Measurements from ENCODE around the gene ZNF580. TPM values are rescaled to one million over a fixed set of nuclear protein-coding genes. Genes with fewer than 3 reads are reported as not detected.

Gene ZNF580
- total RNA-seq, 1 donor from 2014 or later, result 81.2 TPM

DNA sequence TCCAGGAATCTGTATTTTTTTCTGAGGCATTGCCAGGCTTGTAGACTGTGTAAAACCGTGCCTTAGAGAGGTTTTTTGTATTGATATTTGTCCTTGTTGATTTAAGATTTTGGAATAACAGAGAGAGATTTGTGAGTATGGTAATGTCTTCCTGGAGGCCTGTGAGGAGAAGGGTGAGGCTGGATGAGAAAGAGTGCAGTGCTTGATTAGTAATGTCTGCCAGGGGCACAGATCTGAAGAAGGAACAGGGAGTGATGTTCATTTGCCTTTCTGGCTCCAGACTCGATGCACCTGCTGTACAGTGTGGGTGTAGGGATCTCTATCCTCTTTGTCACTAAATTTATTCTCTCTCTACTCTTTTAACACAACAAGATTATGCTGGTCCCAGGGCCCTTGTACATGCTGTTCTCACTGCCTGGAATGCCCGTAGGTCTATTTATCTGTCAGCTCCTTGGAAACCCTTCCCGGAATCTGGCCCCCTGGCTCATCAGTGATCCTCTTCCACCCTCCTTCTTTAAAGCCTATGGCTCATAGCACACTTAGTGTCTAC is 45.7 kb upstream of the ZNF580 start:
- no peak overlapping the region for H3K27ac Mint-ChIP-seq
- DNase-seq, result no peak
- no peaks in the 10 kb centered on the region for H3K27me3 Mint-ChIP-seq
- peaks cover 5% of the 10 kb centered on the region for H3K4me1 Mint-ChIP-seq
- TF ChIP-seq, protein P1, sequence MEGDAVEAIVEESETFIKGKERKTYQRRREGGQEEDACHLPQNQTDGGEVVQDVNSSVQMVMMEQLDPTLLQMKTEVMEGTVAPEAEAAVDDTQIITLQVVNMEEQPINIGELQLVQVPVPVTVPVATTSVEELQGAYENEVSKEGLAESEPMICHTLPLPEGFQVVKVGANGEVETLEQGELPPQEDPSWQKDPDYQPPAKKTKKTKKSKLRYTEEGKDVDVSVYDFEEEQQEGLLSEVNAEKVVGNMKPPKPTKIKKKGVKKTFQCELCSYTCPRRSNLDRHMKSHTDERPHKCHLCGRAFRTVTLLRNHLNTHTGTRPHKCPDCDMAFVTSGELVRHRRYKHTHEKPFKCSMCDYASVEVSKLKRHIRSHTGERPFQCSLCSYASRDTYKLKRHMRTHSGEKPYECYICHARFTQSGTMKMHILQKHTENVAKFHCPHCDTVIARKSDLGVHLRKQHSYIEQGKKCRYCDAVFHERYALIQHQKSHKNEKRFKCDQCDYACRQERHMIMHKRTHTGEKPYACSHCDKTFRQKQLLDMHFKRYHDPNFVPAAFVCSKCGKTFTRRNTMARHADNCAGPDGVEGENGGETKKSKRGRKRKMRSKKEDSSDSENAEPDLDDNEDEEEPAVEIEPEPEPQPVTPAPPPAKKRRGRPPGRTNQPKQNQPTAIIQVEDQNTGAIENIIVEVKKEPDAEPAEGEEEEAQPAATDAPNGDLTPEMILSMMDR (IDR thresholded peaks at IDR 0.05), result no peak
- intact Hi-C loops (cut with micrococcal nuclease), result no loop called here
- peaks cover 3% of the 10 kb centered on the region for H3K9me3 Mint-ChIP-seq
- CTCF ChIA-PET, result no interaction called here
- no peak overlapping the region for H3K4me3 Mint-ChIP-seq
- POLR2A ChIA-PET, result interaction anchor here (0.7 to 0.8 kb wide), 2 partner anchors 11 to 14 kb away, joined by 3 read pairs; partner anchors contain the start of gene ZNF865
- ATAC-seq (ENCODE audit: low read depth), result no peak
- H3K36me3 Mint-ChIP-seq (ENCODE audit: low read depth), result peaks cover 48% of the 10 kb centered on the region

DNA sequence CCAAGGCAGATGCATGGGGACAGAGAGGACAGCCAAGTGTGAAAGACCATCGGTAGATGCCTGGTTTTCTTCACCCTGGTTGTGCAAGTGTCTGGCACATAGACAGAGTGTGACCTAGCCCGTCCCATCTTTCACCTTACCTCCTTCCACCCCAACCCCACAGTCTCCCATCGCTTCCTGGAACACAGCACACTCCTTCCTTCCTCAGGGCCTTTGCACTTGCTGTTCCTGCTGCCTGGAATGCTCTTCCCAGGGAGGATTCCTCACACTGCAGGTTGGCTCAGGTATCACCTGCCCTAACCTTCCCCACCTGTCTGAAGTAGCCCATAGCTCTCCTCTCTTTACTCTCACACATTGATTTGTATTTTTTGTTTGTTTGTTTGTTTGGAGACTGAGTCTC is 44.5 kb upstream of the ZNF580 start:
- intact Hi-C loops (cut with micrococcal nuclease), result no loop called here
- DNase-seq, result no peak
- ChIA-PET POLR2A (interaction anchor here (0.5 to 0.8 kb wide), 2 partner anchors 10 to 12 kb away, joined by 3 read pairs; partner anchors contain the start of gene ZNF865), CTCF (no interaction called here)
- TF ChIP-seq, protein P1 (IDR thresholded peaks at IDR 0.05), result no peak
- Mint-ChIP-seq H3K4me1 (peaks cover 10% of the 10 kb centered on the region), H3K4me3 (no peak overlapping the region), H3K9me3 (peaks cover 3% of the 10 kb centered on the region), H3K27me3 (no peaks in the 10 kb centered on the region), H3K27ac (no peak overlapping the region), H3K36me3 (ENCODE audit: low read depth) (peaks cover 47% of the 10 kb centered on the region)
- ATAC-seq (ENCODE audit: low read depth), result no peak

DNA sequence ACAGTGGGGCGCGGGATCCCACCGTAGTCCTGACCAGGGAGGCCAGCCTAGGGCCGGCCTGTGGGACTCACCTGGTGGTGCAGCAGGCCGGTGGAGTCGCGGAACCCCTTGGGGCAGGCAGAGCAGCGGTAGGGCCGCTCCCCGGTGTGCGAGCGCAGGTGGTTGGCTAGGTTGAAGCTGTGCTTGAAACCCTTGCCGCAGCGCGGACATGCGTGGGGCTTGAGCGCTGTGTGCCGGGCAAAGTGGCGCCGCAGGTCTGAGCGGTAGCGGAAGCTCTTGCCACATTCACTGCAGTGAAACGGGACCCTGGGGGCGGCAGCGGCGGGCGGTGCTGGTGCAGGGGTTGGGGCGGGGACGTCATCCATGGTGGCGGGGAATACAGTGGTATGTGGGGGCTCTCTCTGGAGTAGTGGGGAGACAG is 43.3 kb upstream of the ZNF580 start:
- no peak overlapping the region for H3K27ac Mint-ChIP-seq
- no peak for ATAC-seq (ENCODE audit: low read depth)
- intact Hi-C loops (cut with micrococcal nuclease), result no loop called here

DNA sequence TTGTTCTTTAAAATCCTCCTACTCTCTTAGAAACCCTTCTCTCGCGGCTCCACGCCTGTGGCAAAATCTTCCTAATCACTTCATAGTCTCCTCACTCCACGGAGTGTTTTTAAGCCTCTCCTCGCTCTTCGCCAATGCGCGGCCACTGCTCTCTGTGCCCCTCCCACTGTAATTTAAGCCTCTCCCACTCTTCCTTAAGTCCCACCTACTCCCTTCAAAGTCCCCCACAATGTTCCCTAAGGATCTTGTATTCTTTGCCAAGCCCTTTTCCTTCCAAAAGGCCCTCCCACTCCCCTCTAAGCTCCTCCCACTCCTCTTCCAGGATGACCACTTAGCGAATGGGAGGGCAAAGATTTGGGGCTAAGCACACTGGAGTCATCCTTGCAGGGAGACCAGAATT is 42.8 kb upstream of the ZNF580 start:
- H3K27me3 Mint-ChIP-seq, result no peaks in the 10 kb centered on the region
- H3K36me3 Mint-ChIP-seq (ENCODE audit: low read depth), result peaks cover 43% of the 10 kb centered on the region
- ATAC-seq (ENCODE audit: low read depth) (no peak), DNase-seq (no peak)
- intact Hi-C loops (cut with micrococcal nuclease), result loop anchor here (2.0 kb wide), 2 partner anchors 17 to 37 kb away; partner anchors contain the start of gene ZNF579
- TF ChIP-seq, protein P1 (IDR thresholded peaks at IDR 0.05), result no peak
- H3K4me1 Mint-ChIP-seq, result peaks cover 10% of the 10 kb centered on the region
- H3K4me3 Mint-ChIP-seq, result peak overlapping the region; percentile 25
- CTCF ChIA-PET, result interaction anchor here (0.9 kb wide), 1 partner anchor 50 kb away, joined by 3 read pairs; no protein-coding TSS in a partner anchor
- POLR2A ChIA-PET, result interaction anchor here (1.2 to 4.5 kb wide), 4 partner anchors 12 to 56 kb away, joined by 6 to 45 read pairs (median 28); partner anchors contain the start of genes U2AF2 and ZNF579
- peaks cover 3% of the 10 kb centered on the region for H3K9me3 Mint-ChIP-seq
- H3K27ac Mint-ChIP-seq, result peak overlapping the region; percentile 35

More for the DNA sequence above, 43.3 kb upstream of the ZNF580 start:
- Mint-ChIP-seq H3K4me1 (peaks cover 10% of the 10 kb centered on the region), H3K27me3 (no peaks in the 10 kb centered on the region), H3K36me3 (ENCODE audit: low read depth) (peaks cover 43% of the 10 kb centered on the region), H3K4me3 (no peak overlapping the region), H3K9me3 (peaks cover 3% of the 10 kb centered on the region)
- no peak for DNase-seq
- CTCF ChIA-PET, result interaction anchor here (0.9 kb wide), 1 partner anchor 50 kb away, joined by 3 read pairs; no protein-coding TSS in a partner anchor
- POLR2A ChIA-PET, result interaction anchor here (2.6 to 4.5 kb wide), 2 partner anchors 12 to 16 kb away, joined by 15 to 42 read pairs; partner anchors contain the start of gene ZNF579
- TF ChIP-seq, protein P1 (IDR thresholded peaks at IDR 0.05), result no peak

Data from activated B cell treated with CpG ODN at 0.5 μM for 24 hours (primary cell).